C4-2B (cell line): Measurements from ENCODE around the gene PCNX1.

Source experiments
- H3K27ac ChIP-seq: fragments of 450-650 bp; 2 replicates; pipeline ENCODE4 v1.5.1; 2017
- CTCF ChIP-seq: fragments of 450-650 bp; conservative IDR thresholded peaks from 2 replicates; pipeline ENCODE4 v1.5.1; 2017; ENCODE audit warnings: mild to moderate bottlenecking
- ZFX ChIP-seq: fragments of 450-650 bp; IDR thresholded peaks from 2 replicates; pipeline ENCODE4 v1.6.1; 2017

Gene PCNX1

DNA sequence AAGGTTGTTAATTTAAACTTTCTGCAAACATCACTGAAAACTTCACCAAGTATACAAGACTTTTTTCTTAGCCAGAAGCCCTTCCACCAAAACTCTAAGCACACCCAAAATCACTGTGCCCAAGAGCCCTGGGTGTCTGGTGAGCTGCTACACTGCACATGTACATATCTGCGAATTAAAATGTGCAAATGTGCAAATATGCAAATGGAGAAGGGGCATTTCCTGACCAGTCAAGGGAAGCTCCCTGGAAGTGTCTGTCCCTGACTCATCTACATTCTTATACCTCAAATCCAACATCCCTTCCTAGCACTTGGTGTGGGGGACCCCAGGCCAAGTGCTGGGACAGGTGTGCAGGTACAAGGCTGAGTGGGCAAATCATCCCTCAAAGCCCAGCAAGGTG lies 123.7 kb downstream of the PCNX1 start:
- H3K27ac ChIP-seq = no peak overlapping the region
- TF ChIP-seq ZFX (no peak), CTCF (no peak)

GRCh38 chr14:71036433-71036832 lies 129.2 kb downstream of the PCNX1 start:
- TF ChIP-seq ZFX = no peak
- TF ChIP-seq CTCF = no peak
- peak overlapping the region; percentile 35; the same call in 1 of the 2 replicates for H3K27ac ChIP-seq

GRCh38 chr14:71048393-71048792 lies 141.1 kb downstream of the PCNX1 start:
- TF ChIP-seq ZFX (no peak), CTCF (no peak)
- H3K27ac ChIP-seq = no peak overlapping the region

DNA sequence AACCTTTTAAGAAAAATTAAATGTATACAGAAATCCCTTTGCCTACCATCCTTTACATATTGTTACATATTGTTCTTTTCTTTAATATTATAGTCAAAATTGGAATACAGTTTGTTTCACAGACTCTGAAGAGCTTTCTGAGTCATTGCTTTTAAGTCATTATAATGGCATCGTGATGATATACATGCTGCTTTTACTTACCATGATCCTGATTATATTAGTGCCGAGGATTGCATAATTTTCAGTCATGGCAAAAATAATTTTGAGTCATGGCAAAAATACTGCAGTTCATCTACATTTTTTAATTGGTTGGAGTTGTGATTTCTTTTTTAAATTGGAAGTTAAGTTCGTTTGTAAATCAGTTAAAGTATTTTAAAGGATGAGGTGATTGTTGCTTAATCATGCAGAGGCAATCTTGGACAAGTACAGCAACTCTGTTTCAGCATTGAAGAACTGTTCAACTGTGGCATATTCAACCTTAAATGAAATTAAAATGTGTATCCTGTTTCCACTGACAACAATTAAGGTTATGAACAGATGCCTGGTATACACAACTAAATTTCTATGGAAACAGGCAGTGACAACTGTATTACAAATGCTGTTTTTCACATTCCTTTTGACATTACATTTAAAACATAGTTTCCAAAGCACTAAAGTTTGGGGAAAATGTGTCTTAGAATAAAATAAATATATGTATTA lies 142.3 kb downstream of the PCNX1 start:
- no peak for TF ChIP-seq CTCF
- no peak for TF ChIP-seq ZFX
- H3K27ac ChIP-seq = no peak overlapping the region

DNA sequence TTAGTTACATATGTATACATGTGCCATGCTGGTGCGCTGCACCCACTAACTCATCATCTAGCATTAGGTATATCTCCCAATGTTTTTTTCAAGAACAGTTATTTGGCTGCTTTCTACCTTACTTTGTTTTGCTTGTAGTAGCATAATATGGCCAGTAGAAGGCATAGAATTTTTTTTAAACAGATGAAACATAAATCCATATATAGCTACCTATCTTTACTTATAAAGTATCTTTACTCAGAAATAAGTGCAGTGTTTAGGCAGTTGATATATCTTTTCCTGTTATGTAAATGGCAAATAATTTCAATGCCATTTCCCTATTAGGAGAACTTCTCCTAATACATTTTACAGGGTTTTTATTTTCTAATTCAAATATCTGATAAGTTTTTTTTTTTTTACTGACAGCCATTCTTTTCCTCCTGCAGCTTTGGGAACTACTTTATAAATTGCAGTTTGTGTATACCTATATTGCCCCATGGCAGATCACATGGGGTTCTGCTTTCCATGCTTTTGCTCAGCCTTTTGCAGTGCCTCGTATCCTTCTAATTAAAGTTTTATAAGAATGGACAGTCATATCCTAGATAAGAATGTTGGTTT lies 143.1 kb downstream of the PCNX1 start:
- TF ChIP-seq CTCF (peak; percentile 76), ZFX (no peak)
- no peak overlapping the region for H3K27ac ChIP-seq

DNA sequence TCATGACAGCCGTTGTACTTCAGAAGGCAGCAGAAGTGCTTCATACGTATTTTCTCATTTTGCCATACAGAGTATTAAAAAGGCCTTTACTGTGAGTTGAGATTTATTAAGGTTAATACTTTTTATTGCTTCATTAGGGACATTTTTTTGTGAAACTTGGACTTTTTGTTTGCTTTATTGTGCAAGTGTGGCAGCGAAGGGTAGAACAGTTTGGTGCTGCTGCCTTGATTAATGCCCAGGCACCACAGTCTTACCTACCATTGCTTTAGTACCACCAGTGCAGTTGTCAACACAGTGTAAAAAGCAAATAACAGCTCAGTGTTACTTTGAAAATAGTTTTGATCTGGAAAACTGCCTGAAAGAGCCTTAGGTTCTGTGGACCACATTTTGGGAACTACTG lies 147.4 kb downstream of the PCNX1 start:
- no peak overlapping the region for H3K27ac ChIP-seq

DNA sequence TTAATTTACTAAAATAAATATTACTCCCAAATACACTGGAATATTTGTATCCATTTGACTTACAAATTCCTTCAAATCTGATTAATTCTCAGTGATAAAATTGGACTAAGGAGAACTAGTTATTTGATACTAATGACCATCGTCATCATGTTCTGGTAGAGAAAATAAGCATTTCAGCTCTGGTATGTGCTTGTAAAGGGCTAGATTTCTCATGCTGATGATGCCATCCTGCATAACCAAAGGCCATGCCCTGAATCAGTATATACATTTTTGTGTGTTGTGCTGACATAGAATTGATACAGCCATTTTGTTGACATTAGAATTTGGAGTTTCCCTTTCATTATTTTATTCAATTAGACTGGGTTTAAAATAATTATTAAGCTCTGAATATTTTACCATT lies 148.9 kb downstream of the PCNX1 start:
- TF ChIP-seq CTCF (no peak), ZFX (no peak)
- H3K27ac ChIP-seq = no peak overlapping the region

More for the DNA sequence above, 147.4 kb downstream of the PCNX1 start:
- no peak for TF ChIP-seq CTCF
- no peak for TF ChIP-seq ZFX
